MM.1S (cell line): ENCODE results near the gene ZFAND4.
"Not testable (repeated sequence)": the region's sequence is repeated elsewhere in the genome, so short reads cannot be mapped to it uniquely, and the experiment has no call there.

Experiments used
- DNase-seq: peaks from one replicate; pipeline ENCODE4 v3.0.0-alpha.2; 2015
- H2AFZ ChIP-seq: fragments of 300-600 bp; sonication (generic); 2 replicates; pipeline ENCODE4 v1.6.0; 2016; ENCODE audit warnings: antibody characterized with exemption, low read length
- H3F3A ChIP-seq: fragments of 300-600 bp; sonication (generic); 2 replicates; pipeline ENCODE4 v1.6.1; 2016; ENCODE audit warnings: mild to moderate bottlenecking, antibody characterized with exemption, low read length, moderate library complexity, mixed read lengths; ENCODE audit not compliant: insufficient read depth
- H3K27ac ChIP-seq: fragments of 300-600 bp; sonication (generic); 2 replicates; pipeline ENCODE4 v1.5.1; 2016; ENCODE audit warnings: mild to moderate bottlenecking, low read length
- H3K27me3 ChIP-seq: fragments of 300-600 bp; sonication (generic); replicated peaks from 2 replicates; pipeline ENCODE4 v1.6.0; 2016; ENCODE audit warnings: low read length; ENCODE audit not compliant: insufficient read depth
- H3K36me3 ChIP-seq: fragments of 300-600 bp; sonication (generic); replicated peaks from 2 replicates; pipeline ENCODE4 v1.6.1; 2016; ENCODE audit warnings: mild to moderate bottlenecking, low read length, mixed read lengths; ENCODE audit not compliant: insufficient read depth
- H3K4me1 ChIP-seq: fragments of 300-600 bp; sonication (generic); 2 replicates; pipeline ENCODE4 v1.6.1; 2016; ENCODE audit warnings: low read length, mixed read lengths
- H3K4me2 ChIP-seq: fragments of 300-600 bp; sonication (generic); 2 replicates; pipeline ENCODE4 v1.6.0; 2016; ENCODE audit warnings: low read depth, low read length
- H3K4me3 ChIP-seq: fragments of 300-600 bp; sonication (generic); 2 replicates; pipeline ENCODE4 v1.5.1; 2016; ENCODE audit warnings: low read length, mixed read lengths
- H3K79me2 ChIP-seq: fragments of 300-600 bp; sonication (generic); 2 replicates; pipeline ENCODE4 v1.6.1; 2016; ENCODE audit warnings: mixed run types, low read length, mixed read lengths
- H3K9ac ChIP-seq: fragments of 300-600 bp; sonication (generic); 2 replicates; pipeline ENCODE4 v1.6.1; 2016; ENCODE audit warnings: low read length, mixed read lengths
- H3K9me2 ChIP-seq: fragments of 300-600 bp; sonication (generic); replicated peaks from 2 replicates; pipeline ENCODE4 v1.6.1; 2016; ENCODE audit warnings: mild to moderate bottlenecking, low read length, mixed read lengths; ENCODE audit not compliant: insufficient read depth
- H3K9me3 ChIP-seq: fragments of 300-600 bp; sonication (generic); replicated peaks from 2 replicates; pipeline ENCODE4 v1.6.1; 2016; ENCODE audit warnings: mild to moderate bottlenecking, low read length, mixed read lengths; ENCODE audit not compliant: insufficient read depth
- H4K20me1 ChIP-seq: fragments of 300-600 bp; sonication (generic); 2 replicates; pipeline ENCODE4 v1.6.1; 2016; ENCODE audit warnings: mild to moderate bottlenecking, low read length, moderate library complexity, mixed read lengths; ENCODE audit not compliant: insufficient read depth
- EZH2 ChIP-seq: fragments of 300-600 bp; sonication (generic); optimal IDR thresholded peaks from 2 replicates; pipeline ENCODE3; 2017; ENCODE audit warnings: low read depth, mild to moderate bottlenecking, antibody characterized with exemption, low read length, mixed read lengths
- EZH2phosphoT487 ChIP-seq: fragments of 300-600 bp; sonication (generic); IDR thresholded peaks from 2 replicates; pipeline ENCODE4 v1.6.1; 2018; ENCODE audit warnings: antibody characterized with exemption, low read length
- TF ChIP-seq, protein P1 (sequence below): fragments of 300-600 bp; sonication (generic); IDR thresholded peaks from 2 replicates; pipeline ENCODE4 v1.5.1; 2016; ENCODE audit warnings: antibody characterized with exemption, low read length, mixed read lengths

ZFAND4 gene

DNA sequence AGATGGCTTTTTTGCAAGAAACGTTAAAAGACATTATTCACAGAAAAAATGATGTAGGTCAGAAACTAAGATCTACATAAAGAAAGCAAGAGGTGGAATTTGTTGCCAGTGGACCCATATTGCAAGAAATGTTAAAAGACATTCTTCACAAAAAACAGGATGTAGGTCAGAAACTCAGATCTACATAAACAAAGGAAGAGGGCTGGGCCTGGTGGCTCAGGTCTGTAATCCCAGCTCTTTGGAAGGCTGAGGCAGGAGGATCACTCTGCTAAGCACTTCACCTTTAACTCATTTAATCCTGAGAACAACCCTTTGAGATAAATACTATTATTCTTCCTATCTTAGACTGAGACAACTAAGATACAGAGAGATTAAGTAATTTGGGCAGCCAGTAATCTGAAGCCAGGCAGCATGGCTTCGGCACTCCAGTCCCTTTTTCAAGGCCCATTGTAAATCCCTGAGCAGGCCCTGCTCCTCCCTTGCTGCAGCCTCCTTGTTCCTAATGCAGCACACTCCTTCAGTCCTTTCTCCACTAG is 11.6 kb downstream of the ZFAND4 start:
- no peak overlapping the region for H3K27ac ChIP-seq
- TF ChIP-seq, protein P1, sequence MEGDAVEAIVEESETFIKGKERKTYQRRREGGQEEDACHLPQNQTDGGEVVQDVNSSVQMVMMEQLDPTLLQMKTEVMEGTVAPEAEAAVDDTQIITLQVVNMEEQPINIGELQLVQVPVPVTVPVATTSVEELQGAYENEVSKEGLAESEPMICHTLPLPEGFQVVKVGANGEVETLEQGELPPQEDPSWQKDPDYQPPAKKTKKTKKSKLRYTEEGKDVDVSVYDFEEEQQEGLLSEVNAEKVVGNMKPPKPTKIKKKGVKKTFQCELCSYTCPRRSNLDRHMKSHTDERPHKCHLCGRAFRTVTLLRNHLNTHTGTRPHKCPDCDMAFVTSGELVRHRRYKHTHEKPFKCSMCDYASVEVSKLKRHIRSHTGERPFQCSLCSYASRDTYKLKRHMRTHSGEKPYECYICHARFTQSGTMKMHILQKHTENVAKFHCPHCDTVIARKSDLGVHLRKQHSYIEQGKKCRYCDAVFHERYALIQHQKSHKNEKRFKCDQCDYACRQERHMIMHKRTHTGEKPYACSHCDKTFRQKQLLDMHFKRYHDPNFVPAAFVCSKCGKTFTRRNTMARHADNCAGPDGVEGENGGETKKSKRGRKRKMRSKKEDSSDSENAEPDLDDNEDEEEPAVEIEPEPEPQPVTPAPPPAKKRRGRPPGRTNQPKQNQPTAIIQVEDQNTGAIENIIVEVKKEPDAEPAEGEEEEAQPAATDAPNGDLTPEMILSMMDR = no peak
- TF ChIP-seq EZH2phosphoT487 = no peak
- TF ChIP-seq EZH2 = no peak
- H3K36me3 ChIP-seq = peaks cover 4% of the 10 kb centered on the region; the same call in 1 of the 2 replicates
- no peak overlapping the region for H3K4me3 ChIP-seq
- H3F3A ChIP-seq = no peaks in the 10 kb centered on the region
- no peaks in the 10 kb centered on the region for H3K4me1 ChIP-seq
- H4K20me1 ChIP-seq = no peaks in the 10 kb centered on the region
- no peaks in the 10 kb centered on the region for H3K9me3 ChIP-seq
- DNase-seq = no peak
- H3K9ac ChIP-seq = no peak overlapping the region
- no peaks in the 10 kb centered on the region for H3K9me2 ChIP-seq
- no peaks in the 10 kb centered on the region for H3K27me3 ChIP-seq
- H3K79me2 ChIP-seq = 0 out of 2 replicates have a peak, but pooled peaks cover 2% of the 10 kb centered on the region
- H3K4me2 ChIP-seq = no peak overlapping the region
- H2AFZ ChIP-seq = no peak overlapping the region

DNA sequence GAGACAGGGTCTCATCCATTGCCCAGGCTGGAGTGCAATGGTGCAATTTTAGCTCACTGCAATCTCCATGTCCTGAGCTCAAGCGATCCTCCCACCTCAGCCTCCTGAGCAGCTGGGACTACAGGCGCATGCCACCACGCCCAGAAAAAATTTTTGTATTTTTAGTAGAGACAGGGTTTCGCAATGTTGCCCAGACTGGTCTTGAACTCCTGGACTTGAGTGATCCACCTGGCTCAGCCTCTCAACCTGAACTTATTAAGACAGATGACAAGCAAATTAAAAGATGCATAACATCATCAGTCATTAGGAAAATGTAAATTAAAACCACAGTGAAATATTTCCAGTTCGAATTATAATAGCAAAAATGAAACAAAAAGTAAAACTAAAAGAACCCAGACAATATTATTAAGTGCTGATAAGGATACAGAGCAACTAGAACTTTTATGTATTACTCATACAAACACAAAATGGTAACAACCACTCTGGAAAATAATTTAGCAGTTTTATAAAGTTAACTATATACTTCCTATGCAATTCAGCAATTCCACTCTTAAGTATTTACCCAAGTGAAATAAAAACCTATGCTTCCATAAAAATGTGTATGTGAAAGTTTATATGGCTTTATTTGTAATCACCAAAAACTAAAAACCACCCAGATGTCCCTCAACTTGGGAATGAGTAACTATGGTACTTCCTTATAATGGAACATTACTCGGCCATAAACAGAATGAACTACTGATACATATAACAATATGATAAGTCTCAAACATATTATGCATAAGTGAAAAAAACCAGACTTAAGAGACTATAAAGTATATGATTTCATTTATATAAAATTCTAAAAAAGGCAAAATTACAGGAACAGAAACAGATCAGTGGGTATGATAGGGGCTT is 15.3 kb downstream of the ZFAND4 start:
- Histone ChIP-seq H3F3A (no peaks in the 10 kb centered on the region), H3K9me3 (no peaks in the 10 kb centered on the region), H3K4me1 (no peaks in the 10 kb centered on the region), H3K9ac (no peak overlapping the region), H3K27ac (no peak overlapping the region), H3K36me3 (no peaks in the 10 kb centered on the region), H2AFZ (no peak overlapping the region), H3K9me2 (no peaks in the 10 kb centered on the region), H3K4me2 (0 out of 2 replicates have a peak overlapping the region, but pooled peaks have one; percentile 3), H3K27me3 (no peaks in the 10 kb centered on the region), H3K79me2 (0 out of 2 replicates have a peak, but pooled peaks cover 2% of the 10 kb centered on the region), H3K4me3 (no peak overlapping the region), H4K20me1 (no peaks in the 10 kb centered on the region)
- no peak for TF ChIP-seq EZH2
- TF ChIP-seq EZH2phosphoT487 = no peak
- peak; percentile 14 for DNase-seq

DNA sequence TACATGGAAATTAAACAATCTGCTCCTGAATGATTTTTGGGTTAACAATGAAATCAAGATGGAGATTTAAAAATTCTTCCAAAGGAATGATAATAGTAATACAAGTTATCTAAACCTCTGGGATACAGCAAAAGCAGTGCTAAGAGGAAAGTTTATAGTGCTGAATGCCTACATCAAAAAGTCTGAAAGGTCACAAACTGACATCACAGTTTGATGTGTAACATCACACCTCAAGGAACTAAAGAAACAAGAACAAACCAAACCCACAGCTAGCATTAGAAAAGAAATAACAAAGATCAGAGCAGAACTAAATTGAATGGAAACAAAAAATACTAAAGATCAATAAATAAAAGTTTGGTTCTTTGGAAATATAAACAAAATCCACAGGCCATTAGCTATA is 17.4 kb downstream of the ZFAND4 start:
- no peaks in the 10 kb centered on the region for H3K9me2 ChIP-seq
- no peak overlapping the region for H3K27ac ChIP-seq
- H3K27me3 ChIP-seq = no peaks in the 10 kb centered on the region
- no peak overlapping the region for H3K9ac ChIP-seq
- H3K4me1 ChIP-seq = no peaks in the 10 kb centered on the region
- H3K36me3 ChIP-seq = no peaks in the 10 kb centered on the region
- no peak overlapping the region for H3K4me3 ChIP-seq
- no peaks in the 10 kb centered on the region for H3K79me2 ChIP-seq
- no peak for DNase-seq
- H3K4me2 ChIP-seq = no peak overlapping the region
- H2AFZ ChIP-seq = no peak overlapping the region
- no peaks in the 10 kb centered on the region for H3K9me3 ChIP-seq
- no peaks in the 10 kb centered on the region for H3F3A ChIP-seq
- TF ChIP-seq EZH2 = no peak
- no peak for TF ChIP-seq EZH2phosphoT487
- TF ChIP-seq, protein P1 = no peak
- H4K20me1 ChIP-seq = no peaks in the 10 kb centered on the region

DNA sequence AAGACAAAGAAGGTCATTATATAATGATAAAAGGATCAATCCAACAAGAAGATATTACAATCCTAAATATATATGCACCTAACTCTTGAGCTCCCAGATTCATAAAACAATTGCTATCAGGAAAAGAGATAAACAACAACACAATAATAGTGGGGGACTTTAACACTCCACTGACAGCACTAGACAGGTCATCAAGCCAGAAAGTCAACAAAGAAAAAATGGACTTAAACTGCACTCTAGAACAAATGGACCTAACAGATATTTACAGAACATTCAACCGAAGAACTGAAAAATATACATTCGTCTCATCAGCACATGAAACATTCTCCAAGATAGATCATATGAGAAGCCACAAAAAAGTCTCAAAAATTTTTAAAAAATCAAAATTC is 17.8 kb downstream of the ZFAND4 start:
- H3K4me2 ChIP-seq, H3K36me3 ChIP-seq, H3K4me1 ChIP-seq, H3K27me3 ChIP-seq, H3K9me2 ChIP-seq, H3F3A ChIP-seq, H3K9ac ChIP-seq, H4K20me1 ChIP-seq, H2AFZ ChIP-seq, H3K27ac ChIP-seq, H3K4me3 ChIP-seq, H3K79me2 ChIP-seq, DNase-seq, H3K9me3 ChIP-seq: not testable (repeated sequence)
